Measurements from ENCODE around the gene MMD2.
"Not testable (repeated sequence)": the region's sequence is repeated elsewhere in the genome, so short reads cannot be mapped to it uniquely, and the experiment has no call there.

The MMD2 gene, protein sequence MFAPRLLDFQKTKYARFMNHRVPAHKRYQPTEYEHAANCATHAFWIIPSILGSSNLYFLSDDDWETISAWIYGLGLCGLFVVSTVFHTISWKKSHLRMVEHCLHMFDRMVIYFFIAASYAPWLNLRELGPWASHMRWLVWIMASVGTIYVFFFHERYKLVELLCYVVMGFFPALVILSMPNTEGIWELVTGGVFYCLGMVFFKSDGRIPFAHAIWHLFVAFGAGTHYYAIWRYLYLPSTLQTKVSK

DNA sequence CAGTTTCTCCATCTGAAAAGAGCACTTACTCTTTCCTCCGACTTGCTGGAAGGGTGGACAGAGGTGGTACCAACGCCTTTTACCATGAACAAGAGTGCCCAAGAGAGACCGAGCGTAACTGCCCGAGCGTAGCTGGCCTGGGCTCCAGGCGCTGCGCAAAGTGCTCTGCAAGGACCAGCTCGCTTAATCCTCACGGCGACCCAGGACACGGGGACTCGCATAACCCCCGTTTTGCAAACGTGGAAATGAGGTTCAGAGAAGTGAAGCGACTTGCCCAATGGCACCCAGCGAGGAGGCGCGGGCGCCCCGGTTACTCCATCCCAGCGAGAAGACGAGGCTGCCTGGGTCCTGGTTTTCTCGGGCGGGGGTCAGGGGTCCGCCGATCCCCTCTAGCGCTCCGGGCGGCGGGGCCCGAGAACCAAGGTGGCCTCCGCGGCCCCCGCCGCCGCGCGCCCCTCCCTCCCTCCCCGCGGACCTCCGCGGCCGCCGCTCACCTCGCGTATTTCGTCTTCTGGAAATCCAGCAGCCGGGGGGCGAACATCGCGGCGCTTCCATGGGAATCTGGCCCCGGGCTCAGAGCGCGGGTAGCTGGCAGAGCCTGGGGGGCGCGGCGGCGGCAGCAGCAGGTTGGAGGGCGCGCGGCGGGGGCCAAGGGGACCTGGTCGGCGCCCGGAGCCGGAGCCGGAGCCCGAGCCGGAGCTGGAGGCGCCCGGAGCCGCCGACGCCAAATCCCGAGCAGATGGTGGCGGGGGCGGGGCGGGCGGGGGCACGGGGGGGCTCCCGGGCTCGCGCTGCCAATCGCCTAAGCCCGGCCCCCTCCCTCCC lies at the start of gene MMD2:
Gene MMD2 (minus strand): TSS at position 711 of the 825 bp plus-strand sequence. CDS start 170 bp downstream, at position 541.
- no peak for DNase-seq

DNA sequence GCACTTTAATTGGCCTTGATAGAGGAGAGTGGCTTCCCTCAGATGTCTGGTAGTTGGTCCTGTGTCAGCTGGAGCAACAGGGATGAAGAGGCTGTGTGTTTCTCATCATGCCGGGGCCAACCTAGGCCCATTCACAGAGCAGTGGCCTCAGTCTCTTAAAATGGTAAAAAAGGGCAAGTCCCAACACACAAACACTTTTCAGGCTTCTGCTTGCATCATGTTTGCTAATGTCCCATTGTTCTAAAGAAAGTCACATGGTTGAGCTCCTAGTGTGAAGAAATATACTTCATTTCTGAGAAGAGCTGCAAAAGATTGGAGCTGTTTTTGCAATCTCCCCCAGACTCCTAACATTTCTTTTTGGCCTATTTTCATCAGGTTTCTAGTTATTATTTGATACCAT lies 46.1 kb upstream of the MMD2 start:
- DNase-seq = no peak

DNA sequence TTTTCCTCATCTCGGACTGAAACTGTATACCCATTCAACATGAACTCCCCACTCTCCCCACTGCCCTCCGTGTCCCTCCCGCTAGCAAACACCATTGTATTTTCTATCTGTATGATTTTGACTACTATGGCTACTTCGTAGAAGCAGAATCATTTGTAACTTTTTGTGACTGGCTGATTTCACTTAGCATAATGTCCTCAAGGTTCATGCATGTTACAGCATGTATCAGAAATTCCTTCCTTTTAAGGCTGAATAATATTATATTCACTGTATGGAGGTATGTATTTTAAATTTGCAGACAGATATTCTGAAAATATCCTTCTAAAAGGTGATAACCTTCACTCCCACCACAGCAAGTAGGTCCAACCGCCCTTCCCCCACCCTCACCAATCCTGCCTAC lies 42.9 kb upstream of the MMD2 start:
- no peak for DNase-seq

DNA sequence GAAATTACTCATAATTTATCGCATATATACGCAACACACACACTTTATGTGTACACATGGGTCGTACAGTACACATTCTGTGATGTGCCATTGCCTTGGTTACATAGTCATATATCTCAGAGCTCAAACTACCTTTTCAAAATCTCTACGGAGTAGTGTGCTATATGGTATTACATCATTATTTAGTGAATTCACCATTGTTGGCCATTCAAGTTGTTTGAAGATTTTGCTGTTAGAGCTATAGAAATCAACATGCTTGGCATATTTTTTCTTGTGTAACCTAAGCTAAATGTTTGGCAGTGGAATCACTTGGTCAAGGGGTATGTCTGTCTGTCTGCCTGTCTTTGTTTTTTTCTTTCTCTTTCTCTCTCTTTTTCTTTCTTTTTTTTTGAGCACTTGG lies 42.0 kb upstream of the MMD2 start:
- DNase-seq = no peak

DNA sequence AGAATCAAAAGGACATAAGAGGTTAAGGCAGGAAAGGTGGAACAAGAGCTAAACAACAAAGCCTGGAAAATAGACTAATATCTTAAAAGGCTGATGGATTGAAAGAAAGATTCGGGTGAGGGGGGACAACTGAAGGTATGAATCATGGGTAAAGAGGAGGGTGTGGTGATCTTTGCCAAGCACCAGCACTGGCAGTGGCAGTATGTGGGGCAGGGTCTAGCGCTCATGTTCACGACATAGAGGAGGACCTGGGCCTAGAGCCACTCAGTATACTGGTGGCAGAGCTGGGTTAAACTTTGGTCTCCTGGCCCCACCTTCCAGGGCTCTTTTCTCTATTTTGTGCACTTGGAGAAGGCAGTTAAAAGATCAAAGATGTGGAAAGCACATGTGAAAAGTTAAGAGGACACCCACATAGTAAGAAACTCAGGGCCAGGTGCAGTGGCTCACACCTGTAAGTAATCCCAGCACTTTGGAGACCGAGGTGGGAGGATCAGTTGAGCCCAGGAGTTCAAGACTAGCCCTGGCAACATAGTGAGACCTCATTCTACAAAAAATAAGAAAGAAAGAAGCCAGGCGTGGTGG lies 40.5 kb upstream of the MMD2 start:
- DNase-seq = no peak

DNA sequence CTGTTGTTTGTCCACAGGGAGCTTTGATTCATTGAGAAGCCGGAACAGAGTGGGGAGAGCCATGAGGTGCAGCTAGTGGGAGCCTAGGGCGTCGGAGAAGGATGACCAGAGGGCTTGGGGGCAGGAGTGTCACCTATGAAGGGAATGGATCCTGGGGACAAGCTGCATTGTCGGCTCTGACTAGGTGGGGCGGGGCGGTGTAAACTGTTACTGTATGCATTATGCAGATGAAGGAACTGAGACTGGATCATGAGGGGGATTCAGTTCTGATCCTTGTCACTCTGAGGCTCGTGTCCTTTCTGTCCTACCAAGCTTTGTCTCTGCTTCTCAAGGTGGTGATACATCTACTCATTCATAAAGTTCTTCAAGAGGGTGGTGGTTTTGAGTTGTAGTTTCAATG lies 39.9 kb upstream of the MMD2 start:
- DNase-seq = no peak

DNA sequence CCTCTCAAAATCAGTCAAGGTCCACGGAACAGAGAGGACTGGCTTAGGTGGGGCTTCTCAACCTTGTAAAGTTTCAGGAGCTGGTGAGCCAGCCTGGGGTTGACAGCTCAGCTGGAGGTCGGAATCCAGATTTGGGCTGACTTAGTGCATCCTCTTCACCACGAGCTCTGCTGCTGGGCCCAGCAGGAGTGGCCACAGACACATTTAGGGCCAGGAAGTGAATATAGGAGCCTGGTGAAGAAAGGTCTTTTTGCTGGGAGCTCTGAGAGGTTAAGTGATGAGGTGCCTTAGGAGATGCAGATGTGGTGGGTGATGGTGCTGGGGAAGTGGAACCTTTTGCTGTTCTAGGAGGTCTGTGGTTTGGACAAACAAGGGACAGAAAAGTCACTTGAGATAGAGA lies 39.3 kb upstream of the MMD2 start:
- no peak for DNase-seq

DNA sequence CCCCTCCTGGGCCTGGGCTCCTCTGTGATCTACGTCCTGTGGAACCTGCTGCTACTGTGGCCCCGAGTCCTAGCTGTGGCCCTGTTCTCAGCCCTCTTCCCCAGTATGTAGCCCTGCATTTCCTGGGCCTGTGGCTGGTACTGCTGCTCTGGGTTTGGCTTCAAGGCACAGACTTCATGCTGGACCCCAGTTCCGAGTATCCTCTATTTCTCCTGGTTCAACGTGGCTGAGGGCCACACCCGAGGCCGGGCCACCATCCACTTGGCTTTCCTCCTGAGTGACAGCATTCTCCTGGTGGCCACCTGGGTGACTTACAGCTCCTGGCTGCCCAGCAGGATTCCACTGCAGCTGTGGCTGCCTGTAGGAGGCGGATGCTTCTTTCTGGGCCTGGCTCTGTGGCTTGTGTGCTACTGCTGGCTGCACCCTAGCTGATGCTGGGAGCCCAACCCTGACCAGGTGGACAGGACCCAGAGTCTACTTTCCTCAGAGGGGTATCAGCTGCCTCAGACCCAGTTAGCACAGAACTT lies 37.8 kb upstream of the MMD2 start:
- DNase-seq = no peak

DNA sequence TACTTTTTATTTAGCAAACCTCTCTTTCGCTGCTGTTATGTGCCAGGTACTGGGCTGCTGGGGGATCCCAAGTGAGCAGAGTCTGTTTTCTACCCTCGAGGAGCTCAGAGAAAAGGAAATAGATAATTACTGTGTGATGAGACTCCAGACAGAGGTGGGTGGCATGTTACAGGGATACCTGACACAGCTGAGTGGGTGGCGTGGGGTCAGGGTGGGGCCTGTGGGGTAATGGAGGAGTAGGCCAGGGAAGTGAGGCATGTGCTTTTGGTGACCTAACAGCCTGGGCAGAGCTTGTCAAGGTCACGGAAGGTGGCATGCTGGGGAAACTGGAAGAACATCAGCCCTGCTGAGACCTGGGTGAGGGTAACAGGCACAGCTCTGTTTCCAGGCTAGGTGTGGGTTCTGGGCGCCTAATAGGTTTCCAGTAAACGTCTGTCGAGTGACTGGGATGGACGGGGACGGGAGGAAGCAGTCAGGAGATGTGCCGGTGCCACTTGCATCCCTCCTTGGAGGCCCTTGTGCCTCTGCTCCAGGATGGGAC lies 36.5 kb upstream of the MMD2 start:
- no peak for DNase-seq

DNA sequence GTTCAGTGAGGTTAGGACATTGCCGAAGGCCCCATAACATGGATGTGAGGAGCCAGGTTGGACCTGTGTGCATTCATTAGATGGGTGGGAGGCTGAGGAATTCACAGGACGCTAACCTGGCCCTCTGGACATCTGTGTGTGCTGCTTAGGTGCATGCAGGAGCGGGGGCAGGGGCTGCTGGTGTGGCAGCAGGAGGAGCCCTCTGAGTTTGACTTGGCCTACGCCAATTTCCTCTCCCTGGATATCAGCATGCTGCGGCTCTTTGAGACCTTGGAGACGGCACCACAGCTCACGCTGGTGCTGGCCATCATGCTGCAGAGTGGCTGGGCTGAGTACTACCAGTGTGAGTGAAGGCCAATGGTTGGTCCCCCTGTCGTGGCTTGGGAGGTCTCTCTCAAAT lies 34.5 kb upstream of the MMD2 start:
- DNase-seq = no peak

DNA sequence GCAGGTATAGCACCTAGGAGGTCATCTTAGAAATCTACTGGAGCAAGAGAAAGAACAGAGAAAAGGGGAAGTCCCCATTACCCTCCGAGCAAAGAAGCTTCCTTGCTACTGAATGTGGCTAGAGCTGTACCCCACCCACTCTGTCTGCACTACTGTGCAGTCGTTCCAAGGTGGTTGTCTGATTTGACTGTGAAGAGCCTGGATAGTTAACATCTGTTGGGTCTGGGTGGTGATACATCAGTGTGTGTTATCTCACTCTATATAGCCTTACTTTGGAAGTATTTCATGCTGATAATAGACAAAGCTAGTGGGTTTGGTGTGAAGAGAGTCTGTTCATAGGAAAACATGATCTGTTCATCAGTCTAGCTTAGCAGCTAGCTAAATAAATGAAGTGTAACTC lies 23.8 kb upstream of the MMD2 start:
- DNase-seq = not testable (repeated sequence)

DNA sequence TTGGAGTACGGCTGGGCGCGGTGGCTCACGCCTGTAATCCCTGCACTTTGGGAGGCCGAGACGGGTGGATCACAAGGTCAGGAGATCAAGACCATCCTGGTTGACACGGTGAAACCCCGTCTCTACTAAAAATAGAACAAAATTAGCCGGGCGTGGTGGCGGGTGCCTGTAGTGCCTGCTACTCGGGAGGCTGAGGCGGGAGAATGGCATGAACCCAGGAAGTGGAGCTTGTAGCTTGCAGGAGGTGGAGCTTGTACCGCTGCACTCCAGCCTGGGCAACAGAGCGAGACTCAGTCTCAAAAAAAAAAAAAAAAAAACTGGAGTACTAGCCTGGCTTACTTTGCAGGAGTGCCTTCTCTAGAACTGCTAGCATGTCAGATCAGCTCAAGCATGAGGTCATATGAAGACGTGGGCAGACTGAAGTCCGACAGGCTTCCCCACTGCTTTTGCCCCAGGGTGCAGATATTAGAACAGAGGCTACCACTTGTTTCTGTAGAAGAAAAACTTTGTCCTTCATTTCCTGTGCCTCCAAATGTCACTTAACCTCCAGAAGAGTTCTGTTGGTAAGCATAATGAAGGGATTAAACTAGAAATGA lies 22.4 kb upstream of the MMD2 start:
- DNase-seq = not testable (repeated sequence)

DNA sequence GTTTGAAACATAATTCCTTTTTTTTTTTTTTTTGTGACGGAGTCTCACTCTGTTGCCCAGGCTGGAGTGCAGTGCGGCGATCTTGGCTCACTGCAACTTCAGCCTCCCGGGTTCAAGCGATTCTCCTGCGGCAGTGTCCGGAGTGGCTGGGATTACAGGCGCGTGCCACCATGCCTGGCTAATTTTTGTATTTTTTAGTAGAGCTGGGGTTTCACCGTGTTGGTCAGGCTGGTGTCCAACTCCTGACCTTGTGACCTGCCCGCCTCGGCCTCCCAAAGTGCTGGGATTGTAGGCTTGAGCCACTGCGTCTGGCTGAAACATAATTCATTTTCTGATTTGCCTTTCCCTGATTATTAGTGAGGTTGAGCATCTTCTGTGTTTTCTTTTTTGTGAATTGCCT lies 16.6 kb upstream of the MMD2 start:
- DNase-seq = not testable (repeated sequence)

DNA sequence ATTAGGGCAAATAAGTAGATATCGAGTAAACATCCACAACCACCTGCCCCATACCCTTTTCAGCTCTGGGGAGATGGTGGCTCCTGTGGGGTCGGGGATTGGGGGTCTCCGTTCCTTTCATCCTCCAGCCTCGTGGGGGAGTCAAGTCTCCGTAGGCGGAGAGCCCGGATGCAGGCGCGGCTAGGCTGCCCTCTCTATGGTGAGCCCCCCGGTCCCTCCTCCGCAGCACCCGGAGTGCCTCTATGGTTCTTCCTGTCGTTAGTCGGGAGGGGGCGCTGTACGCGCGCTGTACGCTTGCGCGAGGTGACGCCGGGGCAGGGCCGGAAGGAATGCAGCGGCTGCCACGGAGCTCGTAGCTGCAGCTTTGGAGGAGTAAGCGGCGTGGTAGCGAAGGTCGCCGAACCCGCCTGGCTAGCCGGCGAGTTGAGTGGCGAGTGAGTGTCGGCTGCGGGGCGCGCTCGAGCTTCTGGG lies 14.8 kb upstream of the MMD2 start:
- DNase-seq = peak; percentile 95

DNA sequence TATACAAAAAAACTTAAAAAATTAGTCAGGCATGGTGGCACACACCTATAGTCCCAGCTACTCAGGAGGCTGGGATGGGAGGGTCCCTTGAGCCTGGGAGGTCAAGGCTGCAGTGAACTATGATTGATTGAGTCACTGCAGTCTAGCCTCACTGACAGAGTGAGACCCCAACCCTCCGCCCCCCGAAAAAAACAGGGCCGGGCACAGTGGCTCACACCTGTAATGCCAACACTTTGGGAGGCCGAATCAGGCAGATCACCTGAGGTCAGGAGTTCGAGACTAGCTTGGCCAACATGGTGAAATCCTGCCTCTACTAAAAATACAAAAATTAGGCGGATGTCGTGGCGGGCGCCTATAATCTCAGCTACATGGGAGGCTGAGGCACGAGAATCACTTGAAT lies 13.5 kb upstream of the MMD2 start:
- not testable (repeated sequence) for DNase-seq

DNA sequence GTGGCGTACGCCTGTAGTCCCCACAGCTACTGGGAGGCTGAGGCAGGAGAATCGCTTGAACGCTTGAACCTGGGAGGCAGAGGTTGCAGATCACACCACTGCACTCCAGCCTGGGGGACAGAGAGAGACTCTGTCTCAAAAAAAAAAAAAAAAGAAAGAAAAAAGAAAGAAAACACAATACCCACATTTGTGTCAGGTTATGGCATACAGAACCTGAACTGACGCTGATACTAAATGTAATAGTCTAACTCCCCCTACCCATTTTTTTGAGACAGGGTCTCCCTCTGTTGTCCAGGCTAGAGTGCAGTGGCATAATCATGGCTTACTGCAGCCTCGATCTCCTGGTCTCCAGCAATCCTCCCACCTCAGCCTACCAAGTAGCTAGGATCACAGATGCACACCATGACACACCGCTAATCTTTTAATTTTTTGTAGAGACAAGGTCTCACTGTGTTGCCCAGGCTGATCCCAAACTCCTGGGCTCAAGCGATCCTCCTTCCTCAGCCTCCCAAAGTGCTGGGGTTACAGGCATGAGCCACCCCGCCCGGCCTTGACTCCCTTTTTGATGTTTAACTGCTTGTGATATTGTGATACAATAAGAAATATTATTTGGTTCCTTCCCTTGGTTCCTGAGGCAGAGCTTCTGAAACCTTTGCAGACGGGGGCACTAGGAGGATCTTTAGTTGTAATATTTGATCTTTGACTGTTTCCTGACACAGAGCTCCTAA lies 6.5 kb upstream of the MMD2 start:
- no peak for DNase-seq

DNA sequence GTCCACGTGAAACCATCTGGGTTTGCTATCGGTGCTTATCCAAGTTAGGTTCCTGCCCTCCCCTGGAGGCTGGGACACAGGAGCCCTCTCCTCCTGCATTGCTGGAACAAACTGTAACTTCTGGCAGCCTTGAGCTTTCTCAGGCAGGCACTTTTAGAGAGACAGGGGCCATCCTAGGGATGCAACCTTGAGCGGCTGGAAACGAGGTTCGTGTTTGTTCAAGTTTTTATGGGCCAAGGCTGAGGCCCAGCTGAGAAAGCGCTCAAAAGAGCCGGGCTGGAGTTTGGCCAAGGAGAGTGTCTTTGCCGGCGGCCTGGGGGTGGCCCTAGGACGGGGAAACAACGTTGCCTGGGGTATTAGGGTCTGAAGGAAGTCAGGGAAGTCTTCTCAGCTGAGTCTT lies 5.5 kb upstream of the MMD2 start:
- DNase-seq = no peak

DNA sequence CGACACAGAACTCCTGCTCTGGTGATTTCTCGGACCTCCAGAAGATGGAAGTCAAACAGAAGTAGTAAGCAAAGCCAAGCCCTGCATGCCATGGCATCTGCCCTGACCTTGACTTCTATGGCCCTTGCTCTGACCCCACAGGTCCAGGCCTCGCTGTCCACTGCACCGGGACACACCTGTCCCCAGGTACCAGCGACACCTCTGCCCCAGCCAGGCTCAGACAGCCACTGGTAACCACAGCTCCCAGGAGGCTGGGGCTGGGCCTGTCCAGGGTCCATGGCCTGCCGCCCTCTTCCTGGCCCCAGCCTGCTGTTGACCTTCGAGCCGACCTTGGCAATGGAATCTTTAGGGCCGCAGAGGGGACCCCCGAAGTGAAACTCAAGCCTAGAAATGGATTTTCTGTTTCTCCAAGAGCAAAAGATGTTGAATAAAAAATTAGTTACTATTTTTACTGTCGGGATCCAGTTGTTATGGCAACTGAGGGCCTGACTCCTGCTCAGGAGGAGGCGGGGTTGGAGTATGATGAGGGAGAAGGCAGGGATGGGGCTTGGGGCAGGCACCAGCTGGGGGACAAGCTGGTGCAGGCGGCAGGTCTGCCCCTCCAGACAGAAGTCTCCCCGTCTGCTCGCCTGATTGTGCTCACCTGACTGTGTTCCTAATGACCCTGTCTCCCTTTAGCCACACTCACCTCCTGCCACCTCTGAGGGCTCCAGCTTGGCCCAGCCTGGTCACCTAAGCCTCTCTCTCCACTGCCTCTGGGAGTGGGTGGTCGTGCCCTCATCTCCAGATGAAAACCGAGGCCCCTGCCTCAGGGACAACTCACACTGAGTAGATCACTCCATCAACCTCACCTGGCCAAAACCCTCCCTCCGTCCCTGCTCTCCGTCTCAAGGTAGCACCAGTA lies 4.1 kb upstream of the MMD2 start:
- DNase-seq = no peak

DNA sequence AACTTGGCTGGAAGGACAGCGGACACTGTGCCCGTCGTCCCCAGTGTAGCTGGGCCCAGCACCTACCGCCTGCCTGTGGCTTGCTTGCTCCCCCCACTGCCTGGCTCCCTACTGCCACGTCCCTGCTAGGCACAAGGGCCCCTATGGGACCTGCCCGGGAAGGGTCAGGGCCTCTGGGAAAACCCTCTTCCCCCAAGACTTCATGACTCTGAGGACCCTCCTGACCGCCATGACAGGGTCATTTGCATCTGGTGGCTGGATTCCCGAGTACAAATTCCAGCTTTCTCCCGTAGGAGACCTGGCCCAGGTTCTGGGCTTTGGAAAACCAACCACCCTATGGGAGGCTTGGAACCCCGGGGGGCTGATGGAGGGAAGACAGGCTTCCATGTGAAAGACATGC lies 1.4 kb upstream of the MMD2 start:
- DNase-seq = no peak

DNA sequence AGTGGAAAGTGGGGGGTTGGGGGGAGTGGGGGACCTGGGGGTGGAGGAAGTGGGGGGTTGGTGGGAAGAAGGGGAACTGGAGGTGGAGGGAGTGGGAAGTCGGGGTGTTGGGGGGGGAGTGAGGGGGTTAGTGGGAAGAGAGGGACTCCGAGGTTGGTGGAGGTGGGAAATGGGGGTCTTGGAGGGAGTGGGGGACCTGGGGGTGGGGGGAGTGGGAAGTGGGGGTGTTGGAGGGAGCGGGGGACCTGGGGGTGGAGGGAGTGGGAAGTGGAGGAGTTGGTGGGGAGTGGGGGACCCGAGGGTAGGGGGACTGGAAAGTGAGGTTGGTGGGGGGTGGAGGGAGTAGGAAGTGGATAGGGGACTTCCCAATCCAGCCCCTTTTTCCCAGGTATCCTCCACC lies 906 bp upstream of the MMD2 start:
- no peak for DNase-seq

DNA sequence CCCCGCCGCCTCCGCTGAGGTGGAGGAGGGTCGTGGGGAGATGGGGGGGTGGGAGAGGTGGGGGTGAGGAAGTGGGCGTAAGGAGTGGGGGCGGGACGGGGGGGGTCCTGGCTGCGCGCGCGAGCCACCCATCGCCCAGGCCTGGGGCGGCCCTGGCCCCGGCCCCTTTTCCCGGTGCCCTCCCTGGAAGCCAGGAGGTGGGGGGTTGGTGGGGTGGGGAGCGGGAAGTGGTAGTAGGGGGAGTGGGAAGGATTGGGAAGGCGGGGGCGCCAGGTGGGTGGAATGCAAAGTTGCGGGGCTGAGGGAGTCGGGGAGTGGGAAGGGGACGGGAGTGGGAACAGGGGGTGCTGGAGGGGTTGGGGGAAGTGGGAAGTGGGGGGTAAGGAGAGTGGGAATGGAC lies 319 bp upstream of the MMD2 start:
- no peak for DNase-seq
